Duodenal mucosa (tissue), 2 donors: ENCODE results near the gene MTARC1.

ENCODE experiments used
- H3K27ac ChIP-seq: one replicate; pipeline ENCODE4 v1.7.0; 2013; ENCODE audit warnings: low read depth, low read length
- H3K27me3 ChIP-seq, 2 donors: one replicate each; pipeline ENCODE4 v1.7.0; 2013; ENCODE audit warnings: low read length in 2 of 2, control low read depth in 1 of 2; ENCODE audit not compliant: insufficient read depth in 2 of 2, control insufficient read depth in 1 of 2
- H3K36me3 ChIP-seq, 2 donors: one replicate each; pipeline ENCODE4 v1.7.0; 2013; ENCODE audit warnings: low read length in 2 of 2, control low read depth in 1 of 2; ENCODE audit not compliant: insufficient read depth in 2 of 2, control insufficient read depth in 1 of 2
- H3K4me1 ChIP-seq, 2 donors: one replicate each; pipeline ENCODE4 v1.7.0; 2013; ENCODE audit warnings: low read length in 2 of 2, control low read depth in 1 of 2; ENCODE audit not compliant: insufficient read depth in 2 of 2, control insufficient read depth in 1 of 2
- H3K4me3 ChIP-seq, 2 donors: one replicate each; pipeline ENCODE4 v1.7.0; 2013; ENCODE audit warnings: low read length in 2 of 2, low read depth in 1 of 2
- H3K9ac ChIP-seq, 2 donors: one replicate each; pipeline ENCODE4 v1.7.0; 2013; ENCODE audit warnings: low read length in 2 of 2, low read depth in 1 of 2
- H3K9me3 ChIP-seq, 2 donors: one replicate each; pipeline ENCODE4 v1.7.0; 2013; ENCODE audit warnings: low read length in 2 of 2, control low read depth in 1 of 2; ENCODE audit not compliant: control insufficient read depth in 1 of 2

MTARC1 gene

DNA sequence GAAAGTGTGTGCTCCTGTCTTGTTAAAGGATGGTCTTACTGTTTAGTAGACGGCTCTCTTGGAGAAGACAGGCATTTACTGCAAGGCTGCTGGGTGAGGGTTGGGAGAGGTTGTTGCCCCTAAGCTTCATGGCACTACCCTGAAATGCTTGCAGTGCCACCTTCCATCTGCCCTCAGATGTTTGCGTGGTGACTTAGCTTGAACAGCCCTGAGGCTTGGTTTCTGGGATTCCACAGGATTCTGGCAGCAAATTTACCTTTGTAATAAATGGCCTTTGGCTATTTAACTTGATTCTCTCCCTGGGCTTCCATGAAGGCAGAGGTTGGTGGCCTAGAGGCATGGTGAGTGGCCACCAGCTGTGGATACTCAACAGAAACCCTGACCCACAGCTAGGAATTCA is 11.6 kb downstream of the MTARC1 start:
- Histone ChIP-seq H3K27ac (no peak overlapping the region), H3K36me3 (peaks cover 0 to 4% of the 10 kb centered on the region in 2 donors), H3K9ac (no peak overlapping the region), H3K4me3 (no peak overlapping the region), H3K4me1 (peaks cover 0 to 5% of the 10 kb centered on the region in 2 donors), H3K9me3 (no peaks in the 10 kb centered on the region), H3K27me3 (no peaks in the 10 kb centered on the region)

DNA sequence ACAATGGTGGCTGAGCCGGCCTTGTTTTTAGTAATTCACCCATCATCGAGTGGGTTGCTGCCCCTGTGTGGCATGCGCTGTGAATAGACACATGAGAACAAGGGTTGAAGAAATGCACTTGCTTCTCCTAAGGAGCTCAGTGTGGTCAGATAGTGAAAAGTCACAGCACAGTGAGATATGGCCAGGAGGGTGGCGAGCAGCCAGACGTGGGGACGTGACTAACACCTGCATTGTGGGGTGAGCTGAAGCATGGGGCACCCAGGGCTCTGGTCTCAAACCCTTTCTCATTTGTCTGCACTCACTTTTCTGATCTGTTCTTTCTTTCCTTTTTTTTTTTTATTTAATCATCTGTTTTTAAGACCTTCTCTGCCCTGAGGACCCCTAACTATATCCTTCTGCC is 13.5 kb downstream of the MTARC1 start:
- Histone ChIP-seq H3K9ac (no peak overlapping the region), H3K4me3 (no peak overlapping the region), H3K4me1 (peaks cover 0 to 5% of the 10 kb centered on the region in 2 donors), H3K27me3 (no peaks in the 10 kb centered on the region), H3K9me3 (no peaks in the 10 kb centered on the region), H3K36me3 (peaks cover 0 to 10% of the 10 kb centered on the region in 2 donors), H3K27ac (no peak overlapping the region)

DNA sequence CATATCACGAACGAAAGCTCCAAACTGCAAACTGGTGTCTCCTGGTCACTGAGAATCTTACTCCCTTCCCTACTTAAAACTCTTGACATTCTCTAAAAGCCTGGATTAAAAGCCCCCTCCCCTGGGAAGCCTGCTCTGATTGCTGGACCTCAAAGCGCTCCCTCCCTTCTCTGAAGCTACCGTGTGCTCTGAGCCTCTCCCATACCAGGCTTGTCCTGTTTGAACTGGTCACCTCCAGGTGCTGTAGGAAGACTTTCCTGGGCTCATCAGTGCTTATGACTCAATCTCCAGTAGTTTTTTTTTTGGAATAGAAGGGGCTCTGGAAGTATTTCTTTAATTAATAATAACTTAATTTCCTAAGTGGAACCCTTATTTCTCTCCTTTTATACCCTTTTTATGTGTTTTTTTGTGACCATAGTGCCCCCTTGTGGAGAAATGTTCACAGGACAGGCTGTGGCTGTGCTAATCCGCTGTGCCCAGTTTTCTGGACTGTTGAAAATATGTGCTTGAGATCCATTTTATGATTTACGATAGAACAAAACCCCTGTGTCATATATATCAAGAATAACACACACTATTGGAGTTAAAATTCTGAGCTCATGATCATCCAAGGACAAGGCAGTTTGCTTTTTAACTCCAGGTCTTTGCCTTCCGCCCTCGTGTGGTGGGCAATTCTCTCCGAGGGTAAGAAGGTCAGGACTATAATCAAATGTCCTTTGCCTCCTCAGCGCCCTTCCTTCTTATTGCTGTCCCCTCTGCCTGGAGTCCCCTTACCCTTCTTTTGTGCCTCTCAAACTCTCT is 16.9 kb downstream of the MTARC1 start:
- H3K27ac ChIP-seq: no peak overlapping the region
- H3K9me3 ChIP-seq: no peaks in the 10 kb centered on the region
- no peaks in the 10 kb centered on the region for H3K4me1 ChIP-seq
- no peak overlapping the region for H3K9ac ChIP-seq
- no peaks in the 10 kb centered on the region for H3K27me3 ChIP-seq
- peaks cover 0 to 12% of the 10 kb centered on the region in 2 donors for H3K36me3 ChIP-seq
- H3K4me3 ChIP-seq: no peak overlapping the region

GRCh38 chr1:220804202-220804586 is 17.5 kb downstream of the MTARC1 start:
- Histone ChIP-seq H3K4me3 (no peak overlapping the region), H3K9ac (no peak overlapping the region), H3K4me1 (no peaks in the 10 kb centered on the region), H3K27me3 (no peaks in the 10 kb centered on the region), H3K9me3 (no peaks in the 10 kb centered on the region), H3K27ac (no peak overlapping the region), H3K36me3 (peaks cover 0 to 12% of the 10 kb centered on the region in 2 donors)

- H3K36me3 ChIP-seq: peaks cover 0 to 12% of the 10 kb centered on the region in 2 donors
- H3K4me1 ChIP-seq: no peaks in the 10 kb centered on the region
- no peak overlapping the region for H3K9ac ChIP-seq
- H3K4me3 ChIP-seq: no peak overlapping the region
- no peaks in the 10 kb centered on the region for H3K9me3 ChIP-seq
- no peak overlapping the region for H3K27ac ChIP-seq
- no peaks in the 10 kb centered on the region for H3K27me3 ChIP-seq
Observed at GRCh38 chr1:220806408-220806807, 19.7 kb downstream of the MTARC1 start.

GRCh38 chr1:220807726-220808125 is 21.0 kb downstream of the MTARC1 start:
- Histone ChIP-seq H3K36me3 (peaks cover 0 to 13% of the 10 kb centered on the region in 2 donors), H3K9me3 (no peaks in the 10 kb centered on the region), H3K4me1 (no peaks in the 10 kb centered on the region), H3K4me3 (no peak overlapping the region), H3K27ac (no peak overlapping the region), H3K27me3 (no peaks in the 10 kb centered on the region), H3K9ac (no peak overlapping the region)

GRCh38 chr1:220808345-220809186 is 21.9 kb downstream of the MTARC1 start:
- Histone ChIP-seq H3K4me1 (no peaks in the 10 kb centered on the region), H3K9ac (no peak overlapping the region), H3K4me3 (no peak overlapping the region), H3K36me3 (peaks cover 0 to 18% of the 10 kb centered on the region in 2 donors), H3K27ac (no peak overlapping the region), H3K27me3 (no peaks in the 10 kb centered on the region), H3K9me3 (no peaks in the 10 kb centered on the region)

DNA sequence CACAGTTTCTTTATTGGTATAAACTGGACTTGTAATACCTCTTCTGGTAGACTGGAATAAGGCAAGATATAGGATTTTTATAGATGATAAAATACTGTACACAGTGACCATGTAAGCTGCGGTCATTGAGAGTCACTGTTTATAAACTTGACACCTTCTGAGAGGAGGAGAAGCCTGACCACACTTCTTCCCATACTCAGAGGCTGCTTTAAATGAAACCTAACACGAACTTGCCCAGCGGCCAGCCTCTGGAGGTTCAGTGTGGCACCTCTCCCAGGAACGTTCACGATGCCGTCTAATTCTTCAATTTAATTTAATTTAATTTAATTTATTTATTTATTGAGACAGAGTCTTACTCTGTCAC is 22.5 kb downstream of the MTARC1 start:
- Histone ChIP-seq H3K27ac (no peak overlapping the region), H3K9me3 (no peaks in the 10 kb centered on the region), H3K27me3 (no peaks in the 10 kb centered on the region), H3K9ac (no peak overlapping the region), H3K4me3 (no peak overlapping the region), H3K4me1 (no peaks in the 10 kb centered on the region), H3K36me3 (peaks cover 0 to 20% of the 10 kb centered on the region in 2 donors)

DNA sequence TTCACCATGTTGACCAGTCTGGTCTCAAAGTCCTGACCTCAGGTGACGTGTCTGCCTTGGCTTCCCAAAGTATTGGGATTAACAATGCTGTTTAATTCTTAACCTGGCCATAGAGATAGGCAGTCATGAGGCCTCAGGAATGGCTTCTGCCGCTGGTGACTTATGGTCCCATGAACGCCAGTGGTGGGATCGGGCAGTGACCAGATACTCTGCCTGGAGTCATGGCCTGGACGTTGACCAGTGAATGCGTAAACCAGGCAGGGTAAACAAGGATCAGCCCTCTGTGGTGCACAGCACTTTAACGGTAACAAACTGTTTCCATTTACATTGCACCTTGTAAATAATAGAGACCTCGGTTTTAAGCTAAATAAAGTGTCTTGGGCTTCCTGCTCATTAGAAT is 23.0 kb downstream of the MTARC1 start:
- H3K4me1 ChIP-seq: no peaks in the 10 kb centered on the region
- no peaks in the 10 kb centered on the region for H3K9me3 ChIP-seq
- no peak overlapping the region for H3K9ac ChIP-seq
- H3K4me3 ChIP-seq: no peak overlapping the region
- peaks cover 0 to 19% of the 10 kb centered on the region in 2 donors for H3K36me3 ChIP-seq
- no peak overlapping the region for H3K27ac ChIP-seq
- no peaks in the 10 kb centered on the region for H3K27me3 ChIP-seq

DNA sequence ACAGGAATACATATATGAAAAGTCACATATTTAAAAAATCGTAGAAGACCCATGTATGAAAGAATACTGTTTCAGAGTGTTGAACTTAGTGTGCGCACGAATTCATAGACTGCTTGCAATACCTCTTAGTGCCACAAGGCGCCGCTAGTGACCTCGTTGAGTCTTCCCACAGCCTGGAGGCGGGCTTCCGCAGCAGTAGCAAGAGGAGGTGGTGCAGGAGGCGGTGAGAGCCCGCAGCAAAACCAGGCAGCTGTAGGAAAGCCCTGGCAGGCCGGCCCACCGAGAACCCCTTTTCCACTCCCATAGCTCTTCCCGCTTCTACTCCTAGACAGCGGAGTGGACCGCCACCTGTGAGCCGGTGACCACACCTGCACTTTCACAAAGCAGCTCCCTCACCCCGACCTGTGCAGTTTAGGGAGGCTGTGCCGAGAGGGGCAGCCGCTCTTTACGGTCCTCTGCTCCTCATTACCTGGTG is 23.5 kb downstream of the MTARC1 start:
- Histone ChIP-seq H3K9me3 (no peaks in the 10 kb centered on the region), H3K4me3 (peak overlapping the region in 1 of 2 donors; percentile 48), H3K36me3 (peaks cover 0 to 14% of the 10 kb centered on the region in 2 donors), H3K27ac (no peak overlapping the region), H3K9ac (no peak overlapping the region), H3K27me3 (no peaks in the 10 kb centered on the region), H3K4me1 (no peaks in the 10 kb centered on the region)
